HG02943 (cell line): Measurements from ENCODE around the gene NR0B1.

Experiments used
- ATAC-seq: cut with Tn5 transposase; IDR thresholded peaks from one replicate; pipeline ENCODE4 v1.9.1; 2021; ENCODE audit warnings: mild to moderate bottlenecking, low read depth, moderate library complexity; ENCODE audit not compliant: unreplicated experiment

NR0B1 gene

GRCh38 chrX:30275498-30275897 lies 33.7 kb downstream of the NR0B1 start:
- ATAC-seq: no peak

- no peak for ATAC-seq
Observed at GRCh38 chrX:30270639-30271038, 38.6 kb downstream of the NR0B1 start.

- no peak for ATAC-seq
Observed at GRCh38 chrX:30262763-30263162, 46.4 kb downstream of the NR0B1 start.

- no peak for ATAC-seq
Observed at GRCh38 chrX:30261012-30261411, 48.2 kb downstream of the NR0B1 start.

- ATAC-seq: no peak
Observed at GRCh38 chrX:30259927-30260326, 49.3 kb downstream of the NR0B1 start.
